ENCODE measurements around the gene NBDY.
"Not testable (repeated sequence)": the region's sequence is repeated elsewhere in the genome, so short reads cannot be mapped to it uniquely, and the experiment has no call there.

The NBDY gene

GRCh38 chrX:56802921-56803849 lies 74.1 kb downstream of the NBDY start:
- DNase-seq (ENCODE audit: low read depth, low spot score) = no peak
- Histone ChIP-seq H3K9ac (ENCODE audit: insufficient read length) (no peak overlapping the region), H3K4me3 (no peak overlapping the region), H3K36me3 (ENCODE audit: insufficient read depth, low read length) (no peaks in the 10 kb centered on the region), H3K27ac (no peak overlapping the region), H3K9me3 (ENCODE audit: low read depth, low read length) (no peaks in the 10 kb centered on the region)
- no peak for TF ChIP-seq POLR2AphosphoS5 (IDR thresholded peaks at IDR 0.05; ENCODE audit: borderline replicate concordance, low read depth, low read length)
- no peak for TF ChIP-seq EZH2 (IDR thresholded peaks at IDR 0.05)

- DNase-seq (ENCODE audit: low read depth, low spot score) = no peak
- Histone ChIP-seq H3K9ac (ENCODE audit: insufficient read length) (no peak overlapping the region), H3K4me3 (no peak overlapping the region), H3K27ac (no peak overlapping the region), H3K36me3 (ENCODE audit: insufficient read depth, low read length) (no peaks in the 10 kb centered on the region), H3K9me3 (ENCODE audit: low read depth, low read length) (no peaks in the 10 kb centered on the region)
- TF ChIP-seq FOXP2 (optimal IDR thresholded peaks at IDR 0.05; ENCODE audit: control extremely low read depth, extremely low read length, insufficient read depth) = no peak
- no peak for TF ChIP-seq POLR2AphosphoS5 (IDR thresholded peaks at IDR 0.05; ENCODE audit: borderline replicate concordance, low read depth, low read length)
- TF ChIP-seq EZH2 (IDR thresholded peaks at IDR 0.05) = no peak
These were observed 75.0 kb downstream of the NBDY start for GRCh38 chrX:56803850-56804681.

GRCh38 chrX:56804867-56805266 lies 75.8 kb downstream of the NBDY start:
- Histone ChIP-seq H3K4me3 (no peak overlapping the region), H3K27ac (no peak overlapping the region), H3K9ac (ENCODE audit: insufficient read length) (no peak overlapping the region), H3K9me3 (ENCODE audit: low read depth, low read length) (no peaks in the 10 kb centered on the region), H3K36me3 (ENCODE audit: insufficient read depth, low read length) (no peaks in the 10 kb centered on the region)
- no peak for DNase-seq (ENCODE audit: low read depth, low spot score)
- TF ChIP-seq FOXP2 (optimal IDR thresholded peaks at IDR 0.05; ENCODE audit: control extremely low read depth, extremely low read length, insufficient read depth) (no peak), EZH2 (IDR thresholded peaks at IDR 0.05) (no peak), POLR2AphosphoS5 (IDR thresholded peaks at IDR 0.05; ENCODE audit: borderline replicate concordance, low read depth, low read length) (no peak)

GRCh38 chrX:56805399-56805798 lies 76.4 kb downstream of the NBDY start:
- no peak for DNase-seq (ENCODE audit: low read depth, low spot score)
- H3K27ac ChIP-seq = no peak overlapping the region
- H3K9ac ChIP-seq (ENCODE audit: insufficient read length) = no peak overlapping the region
- TF ChIP-seq EZH2 (IDR thresholded peaks at IDR 0.05) (no peak), POLR2AphosphoS5 (IDR thresholded peaks at IDR 0.05; ENCODE audit: borderline replicate concordance, low read depth, low read length) (no peak), FOXP2 (optimal IDR thresholded peaks at IDR 0.05; ENCODE audit: control extremely low read depth, extremely low read length, insufficient read depth) (no peak)
- H3K4me3 ChIP-seq = no peak overlapping the region
- H3K36me3 ChIP-seq (ENCODE audit: insufficient read depth, low read length) = no peaks in the 10 kb centered on the region
- no peaks in the 10 kb centered on the region for H3K9me3 ChIP-seq (ENCODE audit: low read depth, low read length)

- H3K27ac ChIP-seq; H3K9me3 ChIP-seq (ENCODE audit: low read depth, low read length); H3K36me3 ChIP-seq (ENCODE audit: insufficient read depth, low read length); H3K9ac ChIP-seq (ENCODE audit: insufficient read length); DNase-seq (ENCODE audit: low read depth, low spot score); H3K4me3 ChIP-seq: not testable (repeated sequence)
These were observed 77.1 kb downstream of the NBDY start for GRCh38 chrX:56806176-56806575.

GRCh38 chrX:56811599-56811998 lies 82.6 kb downstream of the NBDY start:
- TF ChIP-seq EZH2 (IDR thresholded peaks at IDR 0.05) = no peak
- DNase-seq (ENCODE audit: low read depth, low spot score) = no peak
- no peak overlapping the region for H3K9ac ChIP-seq (ENCODE audit: insufficient read length)
- no peaks in the 10 kb centered on the region for H3K36me3 ChIP-seq (ENCODE audit: insufficient read depth, low read length)
- H3K4me3 ChIP-seq = no peak overlapping the region
- no peaks in the 10 kb centered on the region for H3K9me3 ChIP-seq (ENCODE audit: low read depth, low read length)
- no peak overlapping the region for H3K27ac ChIP-seq

- no peaks in the 10 kb centered on the region for H3K36me3 ChIP-seq (ENCODE audit: insufficient read depth, low read length)
- no peak for DNase-seq (ENCODE audit: low read depth, low spot score)
- no peak overlapping the region for H3K27ac ChIP-seq
- TF ChIP-seq POLR2AphosphoS5 (IDR thresholded peaks at IDR 0.05; ENCODE audit: borderline replicate concordance, low read depth, low read length) = no peak
- TF ChIP-seq EZH2 (IDR thresholded peaks at IDR 0.05) = no peak
- no peak for TF ChIP-seq FOXP2 (optimal IDR thresholded peaks at IDR 0.05; ENCODE audit: control extremely low read depth, extremely low read length, insufficient read depth)
- no peak overlapping the region for H3K9ac ChIP-seq (ENCODE audit: insufficient read length)
- no peak overlapping the region for H3K4me3 ChIP-seq
- no peaks in the 10 kb centered on the region for H3K9me3 ChIP-seq (ENCODE audit: low read depth, low read length)
These were observed 83.6 kb downstream of the NBDY start for GRCh38 chrX:56812515-56813105.

- Histone ChIP-seq H3K36me3 (ENCODE audit: insufficient read depth, low read length) (no peaks in the 10 kb centered on the region), H3K4me3 (no peak overlapping the region), H3K9ac (ENCODE audit: insufficient read length) (no peak overlapping the region), H3K9me3 (ENCODE audit: low read depth, low read length) (no peaks in the 10 kb centered on the region), H3K27ac (no peak overlapping the region)
- no peak for TF ChIP-seq POLR2AphosphoS5 (IDR thresholded peaks at IDR 0.05; ENCODE audit: borderline replicate concordance, low read depth, low read length)
- TF ChIP-seq EZH2 (IDR thresholded peaks at IDR 0.05) = no peak
- no peak for TF ChIP-seq FOXP2 (optimal IDR thresholded peaks at IDR 0.05; ENCODE audit: control extremely low read depth, extremely low read length, insufficient read depth)
- no peak for DNase-seq (ENCODE audit: low read depth, low spot score)
These were observed 84.3 kb downstream of the NBDY start for GRCh38 chrX:56813318-56813837.

All from SK-N-MC (cell line).